Activated CD8-positive, alpha-beta T cell treated with anti-CD3 and anti-CD28 coated beads for 36 hours (primary cell): ENCODE measurements around the gene CCDC127. TPM values are rescaled to one million over a fixed set of nuclear protein-coding genes. Genes with fewer than 3 reads are reported as not detected.

Source experiments
- ATAC-seq: fragments of 200-7000 bp; cut with Tn5 transposase; one replicate; pipeline ENCODE4 v1.10.0; 2021; ENCODE audit warnings: mild to moderate bottlenecking, moderate library complexity
- CTCF ChIA-PET: fragments of 350-600 bp; sonication (Branson Sonifier 250); formaldehyde crosslinking; loops from one replicate; lab custom pipeline; 2021; ENCODE audit warnings: antibody characterized with exemption; lab: Charles Lee
- POLR2A ChIA-PET: fragments of 350-600 bp; sonication (Branson Sonifier 250); formaldehyde crosslinking; loops from one replicate; lab custom pipeline; 2021; ENCODE audit warnings: antibody characterized with exemption; lab: Charles Lee
- DNase-seq: peaks from one replicate; pipeline ENCODE4 v3.0.0-alpha.2; 2020
- H3K27ac Mint-ChIP-seq: one replicate; pipeline ENCODE4 v1.8.0; 2021; ENCODE audit warnings: mild to moderate bottlenecking, mixed read lengths
- H3K27me3 Mint-ChIP-seq: one replicate; pipeline ENCODE4 v1.8.0; 2021; ENCODE audit warnings: mixed read lengths
- H3K36me3 Mint-ChIP-seq: one replicate; pipeline ENCODE4 v1.8.0; 2021; ENCODE audit warnings: low read depth, mixed read lengths
- H3K4me1 Mint-ChIP-seq: one replicate; pipeline ENCODE4 v1.8.0; 2021; ENCODE audit warnings: low read depth, mixed read lengths
- H3K4me3 Mint-ChIP-seq: one replicate; pipeline ENCODE4 v1.8.0; 2021; ENCODE audit warnings: mild to moderate bottlenecking, moderate library complexity, mixed read lengths
- H3K9me3 Mint-ChIP-seq: one replicate; pipeline ENCODE4 v1.8.0; 2021; ENCODE audit warnings: mixed read lengths
- CTCF ChIP-seq: fragments of 200-600 bp; IDR thresholded peaks from one replicate; pipeline ENCODE4 v1.8.0; 2022; ENCODE audit warnings: antibody characterized with exemption, mild to moderate bottlenecking
- intact Hi-C: fragments of 100-400 bp; cut with micrococcal nuclease; formaldehyde crosslinking; loops from one replicate; pipeline ENCODE4 v1.10.0; 2022
- total RNA-seq, 2 experiments: library from RNA; stranded (reverse); gene quantifications; one replicate each; pipeline ENCODE4 v1.2.3, GENCODE V29; 2021

CCDC127 gene
- total RNA-seq, 2 experiments from 2014 or later, result 4.2 to 4.3 TPM

GRCh38 chr5:187617-188451 is 30.1 kb downstream of the CCDC127 start:
- Mint-ChIP-seq H3K4me1 (peaks cover 13% of the 10 kb centered on the region), H3K27me3 (no peaks in the 10 kb centered on the region), H3K27ac (no peak overlapping the region), H3K4me3 (no peak overlapping the region), H3K9me3 (no peaks in the 10 kb centered on the region), H3K36me3 (no peaks in the 10 kb centered on the region)
- POLR2A ChIA-PET, result interaction anchor here (1.4 kb wide), 1 partner anchor 31 kb away, joined by 6 read pairs; no protein-coding TSS in a partner anchor
- ATAC-seq (no peak), DNase-seq (no peak)
- CTCF ChIA-PET, result interaction anchor here (0.6 to 5.4 kb wide), 15 partner anchors 9 to 409 kb away, joined by 3 to 23 read pairs (median 4); partner anchors contain the start of genes CCDC127 and SDHA
- intact Hi-C loops, result no loop called here
- TF ChIP-seq CTCF, result no peak

GRCh38 chr5:187042-187431 is 30.9 kb downstream of the CCDC127 start:
- ChIA-PET POLR2A (interaction anchor here (1.4 kb wide), 1 partner anchor 9 kb away, joined by 4 read pairs; no protein-coding TSS in a partner anchor), CTCF (interaction anchor here (2.5 kb wide), 1 partner anchor 32 kb away, joined by 23 read pairs; the partner anchor contains the start of genes CCDC127 and SDHA)
- Mint-ChIP-seq H3K9me3 (no peaks in the 10 kb centered on the region), H3K4me1 (peaks cover 13% of the 10 kb centered on the region), H3K27ac (no peak overlapping the region), H3K36me3 (no peaks in the 10 kb centered on the region), H3K4me3 (no peak overlapping the region), H3K27me3 (no peaks in the 10 kb centered on the region)
- ATAC-seq, result no peak
- intact Hi-C loops, result no loop called here
- no peak for DNase-seq
- no peak for TF ChIP-seq CTCF

- Mint-ChIP-seq H3K27me3 (no peaks in the 10 kb centered on the region), H3K27ac (no peak overlapping the region), H3K4me1 (peaks cover 13% of the 10 kb centered on the region), H3K9me3 (no peaks in the 10 kb centered on the region), H3K36me3 (no peaks in the 10 kb centered on the region), H3K4me3 (no peak overlapping the region)
- ATAC-seq (no peak), DNase-seq (no peak)
- ChIA-PET CTCF (no interaction called here), POLR2A (interaction anchor here (1.4 kb wide), 1 partner anchor 9 kb away, joined by 4 read pairs; no protein-coding TSS in a partner anchor)
- intact Hi-C loops, result no loop called here
- TF ChIP-seq CTCF, result no peak
These were observed 31.6 kb downstream of the CCDC127 start for GRCh38 chr5:186091-187041.

GRCh38 chr5:185095-186070 is 32.6 kb downstream of the CCDC127 start:
- Mint-ChIP-seq H3K27me3 (no peaks in the 10 kb centered on the region), H3K9me3 (no peaks in the 10 kb centered on the region), H3K4me1 (peaks cover 11% of the 10 kb centered on the region), H3K27ac (no peak overlapping the region), H3K4me3 (no peak overlapping the region), H3K36me3 (no peaks in the 10 kb centered on the region)
- POLR2A ChIA-PET, result no interaction called here
- ATAC-seq (no peak), DNase-seq (no peak)
- intact Hi-C loops, result no loop called here
- no peak for TF ChIP-seq CTCF
- CTCF ChIA-PET, result no interaction called here
